ENCODE results near the gene DAPK2.
A peak's percentile ranks its signal among the peaks of the same experiment; 100 is the strongest.

The DAPK2 gene

GRCh38 chr15:63939531-63940130, 106.7 kb downstream of the DAPK2 start:
- peak; percentile 15 for DNase-seq

- no peak for DNase-seq
Observed at GRCh38 chr15:63938486-63939061, 107.7 kb downstream of the DAPK2 start.

GRCh38 chr15:63933522-63933921, 112.8 kb downstream of the DAPK2 start:
- DNase-seq = no peak

GRCh38 chr15:63931556-63931955, 114.7 kb downstream of the DAPK2 start:
- DNase-seq = no peak

- no peak for DNase-seq
Observed at GRCh38 chr15:63930034-63930433, 116.3 kb downstream of the DAPK2 start.

GRCh38 chr15:63928185-63928842, 118.0 kb downstream of the DAPK2 start:
- DNase-seq = no peak

GRCh38 chr15:63923993-63924950, 122.0 kb downstream of the DAPK2 start:
- no peak for DNase-seq

- no peak for DNase-seq
Observed at GRCh38 chr15:63922916-63923315, 123.4 kb downstream of the DAPK2 start.

GRCh38 chr15:63922261-63922904, 123.9 kb downstream of the DAPK2 start:
- DNase-seq = no peak

GRCh38 chr15:63920504-63921175, 125.6 kb downstream of the DAPK2 start:
- no peak for DNase-seq

- no peak for DNase-seq
Observed at GRCh38 chr15:63918901-63919348, 127.4 kb downstream of the DAPK2 start.

GRCh38 chr15:63918317-63918672, 128.0 kb downstream of the DAPK2 start:
- no peak for DNase-seq

- DNase-seq = no peak
Observed at GRCh38 chr15:63917588-63918316, 128.5 kb downstream of the DAPK2 start.

GRCh38 chr15:63915873-63916771, 130.2 kb downstream of the DAPK2 start:
- DNase-seq = no peak

GRCh38 chr15:63915209-63915872, 130.9 kb downstream of the DAPK2 start:
- no peak for DNase-seq

GRCh38 chr15:63913786-63914315, 132.4 kb downstream of the DAPK2 start:
- DNase-seq = no peak

- DNase-seq = no peak
Observed at GRCh38 chr15:63913336-63913735, 132.9 kb downstream of the DAPK2 start.

- DNase-seq = no peak
Observed at GRCh38 chr15:63912061-63912615, 134.1 kb downstream of the DAPK2 start.

GRCh38 chr15:63911160-63911559, 135.1 kb downstream of the DAPK2 start:
- no peak for DNase-seq

All from NCI-H1694 (cell line).